ENCODE results near the gene FAM47B.

FAM47B gene

DNA sequence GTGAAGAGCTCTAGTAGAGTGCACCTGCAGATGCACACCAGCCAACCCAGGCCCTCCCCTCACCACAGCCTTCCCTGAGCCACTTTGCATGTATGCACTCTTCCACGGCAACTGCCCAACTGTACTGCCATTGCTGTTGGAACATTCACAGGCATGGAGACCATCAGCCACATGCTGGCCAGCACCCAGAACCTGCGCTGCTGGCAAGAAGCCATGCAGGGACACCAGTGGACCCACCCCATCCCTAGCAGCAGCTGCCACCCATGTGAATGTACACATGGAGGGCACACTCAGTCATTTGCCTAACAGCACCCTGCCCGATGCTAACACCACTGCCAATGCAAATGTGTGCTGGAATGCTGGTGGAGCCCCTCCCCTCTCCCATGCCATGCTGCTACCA lies 35.6 kb downstream of the FAM47B start:
- no peak for TF ChIP-seq POLR2A (IDR thresholded peaks at IDR 0.05; ENCODE audit: low read depth, low read length)
- FAIRE-seq, result no peak
- no peak for DNase-seq (ENCODE audit: insufficient read length, low spot score)

DNA sequence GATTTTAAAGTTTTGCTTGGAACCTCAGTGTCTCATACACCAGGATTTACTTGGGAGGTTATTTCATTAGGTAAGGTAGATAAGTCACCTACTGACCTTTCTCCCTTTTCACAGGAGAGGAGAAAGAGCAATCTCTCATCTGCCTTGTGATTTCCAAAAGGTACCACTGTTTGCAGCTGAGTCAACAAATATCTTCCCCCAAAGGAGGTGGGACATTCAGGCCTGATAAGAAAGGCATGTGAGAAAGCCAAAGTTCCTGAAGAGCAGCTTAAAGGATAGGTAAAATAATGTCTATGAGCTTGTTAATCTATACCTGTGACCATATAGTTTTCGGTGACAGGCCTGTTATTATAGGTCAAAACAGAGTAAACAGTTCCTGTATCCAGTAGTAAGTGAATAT lies 45.0 kb downstream of the FAM47B start:
- FAIRE-seq, result no peak

More for the DNA sequence above, 45.0 kb downstream of the FAM47B start:
- DNase-seq (ENCODE audit: insufficient read length, low spot score), result no peak
- TF ChIP-seq POLR2A (IDR thresholded peaks at IDR 0.05; ENCODE audit: low read depth, low read length), result no peak

Data from H54 (cell line).